Gastroesophageal sphincter (tissue), 4 donors: ENCODE measurements around the gene TMTC4. TPM values are rescaled to one million over a fixed set of nuclear protein-coding genes. Genes with fewer than 3 reads are reported as not detected.

ENCODE experiments used
- ATAC-seq: fragments of 150-250 bp; one replicate; pipeline ENCODE4 v1.9.1; 2016; ENCODE audit warnings: mild to moderate bottlenecking, moderate library complexity
- H3K27ac ChIP-seq, 4 donors: fragments of 200-600 bp; sonication (generic) in 3 of 4; 1 replicate in 3 of 4; 2 replicates in 1 of 4; pipeline ENCODE4 v1.5.1; 2016 to 2019
- H3K27me3 ChIP-seq: fragments of 200-600 bp; sonication (generic); one replicate; pipeline ENCODE4 v1.5.1; 2019
- H3K36me3 ChIP-seq, 2 donors: fragments of 200-600 bp; sonication (generic); one replicate each; pipeline ENCODE4 v1.5.1; 2019; ENCODE audit warnings: control low read depth in 1 of 2
- H3K4me1 ChIP-seq, 3 donors: fragments of 200-600 bp; sonication (generic); 1 replicate in 2 of 3; 2 replicates in 1 of 3; pipeline ENCODE4 v1.5.1; 2016 to 2019; ENCODE audit warnings: control low read depth in 2 of 3
- H3K4me3 ChIP-seq, 2 donors: fragments of 200-600 bp; sonication (generic); one replicate each; pipeline ENCODE4 v1.5.1; 2019; ENCODE audit warnings: mild to moderate bottlenecking in 1 of 2, moderate library complexity in 1 of 2
- H3K9me3 ChIP-seq, 3 donors: fragments of 200-600 bp; sonication (generic); one replicate each; pipeline ENCODE4 v1.5.1; 2017 to 2019; ENCODE audit warnings: control low read depth in 2 of 3
- CTCF ChIP-seq, 4 experiments: fragments of 200-600 bp in 2 of 4; fragments of 450-650 bp in 2 of 4; sonication (generic) in 1 of 4; IDR thresholded peaks; one replicate each; pipeline ENCODE4 v1.5.1; 2017 to 2019; ENCODE audit warnings: antibody characterized with exemption in 4 of 4, mild to moderate bottlenecking in 2 of 4, moderate library complexity in 2 of 4
- EP300 ChIP-seq: sonication (generic); formaldehyde crosslinking; IDR thresholded peaks from one replicate; pipeline ENCODE4 v1.6.1; 2017; ENCODE audit warnings: antibody characterized with exemption, mild to moderate bottlenecking
- POLR2A ChIP-seq, 2 donors: fragments of 450-650 bp; IDR thresholded peaks; one replicate each; pipeline ENCODE4 v1.6.1; 2017; ENCODE audit warnings: antibody characterized with exemption in 2 of 2, mild to moderate bottlenecking in 2 of 2, moderate library complexity in 1 of 2
- POLR2AphosphoS5 ChIP-seq: sonication (generic); formaldehyde crosslinking; IDR thresholded peaks from one replicate; pipeline ENCODE4 v1.6.1; 2017; ENCODE audit warnings: antibody characterized with exemption
- WGBS, 2 donors: methylation state at CpG; one replicate each; pipeline ENCODE4 v1.1.5; 2018; ENCODE audit warnings: low coverage in 1 of 2; 5-methylcytosine and 5-hydroxymethylcytosine counted together
- total RNA-seq, 4 donors: library from RNA; depleted of rRNA; stranded (reverse); fragments of >200 nt; gene quantifications; one replicate each; pipeline ENCODE4 v1.1.0, GENCODE V29; 2016

TMTC4 gene
- total RNA-seq, 4 donors from 2014 or later = 7.0 to 15.3 (median 10.0) TPM

GRCh38 chr13:100667894-100668293 lies 6.7 kb downstream of the TMTC4 start:
- TF ChIP-seq POLR2AphosphoS5 (no peak), EP300 (no peak), POLR2A (IDR thresholded peaks at IDR 0.05) (no peak), CTCF (IDR thresholded peaks at IDR 0.05) (no peak)
- H3K4me1 ChIP-seq = peaks cover 0 to 5% (median 0%) of the 10 kb centered on the region in 3 donors
- WGBS, 2 donors = 85 to 96% methylated on average over 4 to 7 of the region's 9 CpGs
- no peaks in the 10 kb centered on the region for H3K9me3 ChIP-seq
- H3K36me3 ChIP-seq = peaks cover 0 to 63% of the 10 kb centered on the region in 2 donors
- H3K27me3 ChIP-seq = no peaks in the 10 kb centered on the region
- no peak overlapping the region for H3K4me3 ChIP-seq
- H3K27ac ChIP-seq = no peak overlapping the region
- no peak for ATAC-seq

- Histone ChIP-seq H3K9me3 (no peaks in the 10 kb centered on the region), H3K36me3 (peaks cover 0 to 80% of the 10 kb centered on the region in 2 donors), H3K27ac (no peak overlapping the region), H3K4me3 (no peak overlapping the region), H3K27me3 (no peaks in the 10 kb centered on the region), H3K4me1 (no peaks in the 10 kb centered on the region)
- 61 to 97% methylated on average over 4 to 5 of the region's 5 CpGs for WGBS, 2 donors
- no peak for ATAC-seq
- TF ChIP-seq CTCF (IDR thresholded peaks at IDR 0.05) (no peak), EP300 (no peak), POLR2AphosphoS5 (no peak), POLR2A (IDR thresholded peaks at IDR 0.05) (no peak)
Measured at GRCh38 chr13:100666124-100666523, 8.5 kb downstream of the TMTC4 start.

GRCh38 chr13:100665403-100665802 lies 9.2 kb downstream of the TMTC4 start:
- no peak for TF ChIP-seq EP300
- TF ChIP-seq POLR2A (IDR thresholded peaks at IDR 0.05) = no peak
- TF ChIP-seq POLR2AphosphoS5 = no peak
- TF ChIP-seq CTCF (IDR thresholded peaks at IDR 0.05) = no peak
- H3K36me3 ChIP-seq = peaks cover 0 to 87% of the 10 kb centered on the region in 2 donors
- no peak for ATAC-seq
- no peaks in the 10 kb centered on the region for H3K4me1 ChIP-seq
- no peaks in the 10 kb centered on the region for H3K27me3 ChIP-seq
- H3K27ac ChIP-seq = no peak overlapping the region
- no peak overlapping the region for H3K4me3 ChIP-seq
- H3K9me3 ChIP-seq = no peaks in the 10 kb centered on the region
- WGBS, 2 donors = 80 to 92% methylated on average over 3 to 9 of the region's 9 CpGs

- Histone ChIP-seq H3K9me3 (no peaks in the 10 kb centered on the region), H3K4me1 (no peaks in the 10 kb centered on the region), H3K4me3 (no peak overlapping the region), H3K27me3 (no peaks in the 10 kb centered on the region), H3K36me3 (peaks cover 0 to 89% of the 10 kb centered on the region in 2 donors), H3K27ac (no peak overlapping the region)
- ATAC-seq = no peak
- 95 to 100% methylated on average over 1 to 7 of the region's 10 CpGs for WGBS, 2 donors
- TF ChIP-seq CTCF (IDR thresholded peaks at IDR 0.05) = no peak
- no peak for TF ChIP-seq EP300
- TF ChIP-seq POLR2AphosphoS5 = no peak
- no peak for TF ChIP-seq POLR2A (IDR thresholded peaks at IDR 0.05)
Measured at GRCh38 chr13:100664171-100664900, 10.3 kb downstream of the TMTC4 start.
